ENCODE data around the gene ADK.

Gene ADK

DNA sequence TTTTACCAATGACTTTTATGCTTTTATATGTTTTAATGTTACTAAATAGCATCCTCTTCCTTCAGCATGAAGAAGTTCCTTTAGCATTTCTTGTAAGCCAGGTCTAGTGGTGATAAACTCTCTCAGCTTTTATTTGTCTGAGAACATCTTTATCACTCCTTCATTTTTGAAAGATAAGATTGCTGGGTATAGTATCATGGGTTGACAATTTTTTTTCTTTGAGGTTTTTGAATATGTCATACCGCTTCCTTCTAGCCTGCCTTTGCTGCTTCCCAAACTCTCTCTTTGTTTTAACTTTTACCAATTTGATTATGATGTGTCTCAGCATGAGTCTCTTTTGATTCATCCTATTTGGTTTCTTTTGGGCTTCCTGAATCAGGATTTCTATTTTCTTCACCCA is 567.2 kb downstream of the ADK start:
- no peaks in the 10 kb centered on the region for H3K4me1 ChIP-seq (ENCODE audit: control insufficient read depth, insufficient read depth, low read length)
- no peaks in the 10 kb centered on the region for H3K27me3 ChIP-seq (ENCODE audit: control insufficient read depth, insufficient read depth, low read length)
- peaks cover 3% of the 10 kb centered on the region for H3K36me3 ChIP-seq (ENCODE audit: control insufficient read depth, insufficient read depth, low read length)
- H3K4me3 ChIP-seq (ENCODE audit: low read depth, low read length), result no peak overlapping the region
- H3K9me3 ChIP-seq (ENCODE audit: control insufficient read depth, insufficient read depth, low read length), result peaks cover 15% of the 10 kb centered on the region
- H3K9ac ChIP-seq (ENCODE audit: low read depth, low read length), result no peak overlapping the region

DNA sequence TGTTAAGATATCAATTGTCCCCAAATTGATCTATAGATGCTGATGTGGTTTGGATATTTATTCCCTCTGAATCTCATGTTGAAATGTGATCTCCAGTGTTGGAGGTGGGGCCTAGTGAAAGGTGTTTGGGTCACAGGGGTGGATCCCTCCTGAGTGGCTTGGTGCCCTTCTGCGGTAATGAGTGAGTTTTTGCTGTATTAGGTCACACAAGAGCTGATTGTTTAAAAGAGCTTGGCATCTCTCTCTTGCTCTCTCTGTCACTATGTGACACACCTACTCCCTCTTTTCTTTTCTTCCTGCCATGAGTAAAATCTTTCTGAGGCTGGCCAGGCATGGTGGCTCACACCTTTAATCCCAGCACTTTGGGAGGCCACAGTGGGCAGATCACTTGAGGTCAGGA is 577.2 kb downstream of the ADK start:
- Histone ChIP-seq H3K36me3 (ENCODE audit: control insufficient read depth, insufficient read depth, low read length) (no peaks in the 10 kb centered on the region), H3K9ac (ENCODE audit: low read depth, low read length) (no peak overlapping the region), H3K9me3 (ENCODE audit: control insufficient read depth, insufficient read depth, low read length) (no peaks in the 10 kb centered on the region), H3K4me1 (ENCODE audit: control insufficient read depth, insufficient read depth, low read length) (peaks cover 12% of the 10 kb centered on the region), H3K4me3 (ENCODE audit: low read depth, low read length) (no peak overlapping the region), H3K27me3 (ENCODE audit: control insufficient read depth, insufficient read depth, low read length) (no peaks in the 10 kb centered on the region)

DNA sequence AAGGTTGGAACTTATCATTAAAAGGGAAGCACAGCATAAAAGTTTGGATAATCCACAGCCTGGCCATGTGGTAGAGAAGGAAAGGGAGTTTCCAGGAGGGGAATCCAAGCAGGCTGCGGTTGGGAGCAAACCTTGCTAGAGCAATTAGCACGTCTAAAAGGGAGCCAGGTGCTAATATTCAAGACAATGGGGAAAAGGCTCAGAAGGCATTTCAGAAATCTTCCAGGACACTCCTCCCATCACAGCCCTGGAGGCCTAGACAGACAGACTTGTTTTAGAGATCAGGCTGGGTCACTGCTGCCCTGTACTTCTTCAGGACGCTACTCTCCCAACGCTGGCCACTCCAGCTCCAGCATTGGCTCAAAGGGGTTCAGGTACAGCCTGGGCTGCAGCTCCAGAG is 579.2 kb downstream of the ADK start:
- H3K9me3 ChIP-seq (ENCODE audit: control insufficient read depth, insufficient read depth, low read length), result peaks cover 5% of the 10 kb centered on the region
- H3K27me3 ChIP-seq (ENCODE audit: control insufficient read depth, insufficient read depth, low read length), result no peaks in the 10 kb centered on the region
- peaks cover 12% of the 10 kb centered on the region for H3K4me1 ChIP-seq (ENCODE audit: control insufficient read depth, insufficient read depth, low read length)
- H3K9ac ChIP-seq (ENCODE audit: low read depth, low read length), result no peak overlapping the region
- H3K36me3 ChIP-seq (ENCODE audit: control insufficient read depth, insufficient read depth, low read length), result no peaks in the 10 kb centered on the region
- H3K4me3 ChIP-seq (ENCODE audit: low read depth, low read length), result peak overlapping the region; percentile 8

DNA sequence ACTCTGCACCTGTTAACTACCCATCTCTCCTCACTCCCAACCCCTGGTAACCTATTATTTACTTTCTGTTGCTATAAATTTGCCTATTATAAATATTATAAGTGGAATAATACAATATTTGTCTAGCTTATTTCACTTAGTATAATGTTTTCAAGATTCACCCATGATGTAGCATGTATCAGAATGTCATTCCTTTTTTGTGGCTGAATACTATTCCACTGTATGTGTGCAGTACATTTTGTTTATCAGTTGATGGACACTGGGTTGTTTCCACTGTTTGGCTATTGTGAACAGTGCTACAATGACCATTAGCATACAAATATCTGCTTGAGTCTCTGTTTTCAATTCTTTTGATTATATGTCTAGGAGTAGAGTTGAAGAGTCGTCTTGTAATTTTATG is 582.6 kb downstream of the ADK start:
- Histone ChIP-seq H3K4me3 (ENCODE audit: low read depth, low read length) (no peak overlapping the region), H3K9me3 (ENCODE audit: control insufficient read depth, insufficient read depth, low read length) (peaks cover 5% of the 10 kb centered on the region), H3K9ac (ENCODE audit: low read depth, low read length) (no peak overlapping the region), H3K27me3 (ENCODE audit: control insufficient read depth, insufficient read depth, low read length) (no peaks in the 10 kb centered on the region), H3K4me1 (ENCODE audit: control insufficient read depth, insufficient read depth, low read length) (peaks cover 12% of the 10 kb centered on the region), H3K36me3 (ENCODE audit: control insufficient read depth, insufficient read depth, low read length) (no peaks in the 10 kb centered on the region)

DNA sequence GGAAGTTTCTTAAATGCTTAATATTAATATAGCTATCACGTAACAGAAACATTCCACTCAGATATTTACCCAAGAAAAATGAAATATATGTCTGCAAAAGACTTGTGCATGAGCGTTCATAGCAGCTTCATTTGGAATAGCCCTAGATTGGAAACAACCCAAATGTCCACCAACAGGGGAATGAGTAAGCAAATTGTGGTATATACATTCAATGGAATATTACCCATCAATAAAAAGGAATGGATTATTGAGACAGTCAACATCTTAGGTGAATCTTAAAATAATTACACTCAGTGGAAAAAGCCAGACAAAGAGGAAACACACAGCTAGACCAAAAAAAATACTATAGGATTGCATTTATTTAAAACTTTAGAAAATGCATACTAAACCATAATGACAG is 585.0 kb downstream of the ADK start:
- no peaks in the 10 kb centered on the region for H3K36me3 ChIP-seq (ENCODE audit: control insufficient read depth, insufficient read depth, low read length)
- H3K4me1 ChIP-seq (ENCODE audit: control insufficient read depth, insufficient read depth, low read length), result peaks cover 1% of the 10 kb centered on the region
- H3K9ac ChIP-seq (ENCODE audit: low read depth, low read length), result no peak overlapping the region
- no peak overlapping the region for H3K4me3 ChIP-seq (ENCODE audit: low read depth, low read length)
- H3K27me3 ChIP-seq (ENCODE audit: control insufficient read depth, insufficient read depth, low read length), result no peaks in the 10 kb centered on the region
- H3K9me3 ChIP-seq (ENCODE audit: control insufficient read depth, insufficient read depth, low read length), result peaks cover 5% of the 10 kb centered on the region

DNA sequence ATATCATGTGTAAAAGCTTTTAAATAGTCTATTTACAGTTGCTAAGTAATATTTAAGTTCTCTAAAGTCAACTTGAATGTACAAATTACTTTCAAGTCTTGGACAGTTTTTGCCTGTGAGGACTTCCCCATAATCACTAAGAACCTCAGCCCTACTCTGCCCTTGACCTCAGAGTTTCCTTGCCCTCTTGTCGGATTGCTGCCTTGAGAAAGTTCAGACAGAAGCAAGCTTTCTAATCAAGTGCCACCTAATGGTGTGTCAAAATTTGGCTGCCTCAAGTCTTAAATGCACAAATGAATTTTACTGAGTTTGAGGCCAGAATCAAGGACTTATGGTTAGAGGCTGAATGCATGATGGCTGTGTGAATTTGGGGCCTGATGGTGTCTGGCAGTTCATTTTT is 587.0 kb downstream of the ADK start:
- Histone ChIP-seq H3K27me3 (ENCODE audit: control insufficient read depth, insufficient read depth, low read length) (no peaks in the 10 kb centered on the region), H3K36me3 (ENCODE audit: control insufficient read depth, insufficient read depth, low read length) (no peaks in the 10 kb centered on the region), H3K9ac (ENCODE audit: low read depth, low read length) (no peak overlapping the region), H3K9me3 (ENCODE audit: control insufficient read depth, insufficient read depth, low read length) (peaks cover 5% of the 10 kb centered on the region), H3K4me3 (ENCODE audit: low read depth, low read length) (no peak overlapping the region), H3K4me1 (ENCODE audit: control insufficient read depth, insufficient read depth, low read length) (no peaks in the 10 kb centered on the region)

DNA sequence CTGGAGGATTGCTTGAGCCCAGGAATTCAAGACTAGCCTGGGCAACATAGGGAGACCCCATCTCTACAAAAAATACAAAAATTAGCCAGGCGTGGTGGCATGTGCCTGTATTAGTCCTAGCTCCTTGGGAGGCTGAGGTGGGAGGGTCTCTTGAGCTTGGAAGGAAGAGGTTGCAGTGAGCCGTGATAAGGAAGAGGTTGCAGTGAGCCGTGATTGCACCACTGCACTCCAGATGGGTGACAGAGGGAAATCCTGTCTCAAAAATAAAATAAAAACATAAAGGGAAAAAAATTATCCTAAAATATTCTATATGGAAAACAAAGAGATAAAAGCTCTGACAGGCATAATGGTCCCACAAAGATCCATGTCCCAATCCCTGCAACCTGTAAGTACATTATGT is 587.5 kb downstream of the ADK start:
- no peaks in the 10 kb centered on the region for H3K4me1 ChIP-seq (ENCODE audit: control insufficient read depth, insufficient read depth, low read length)
- H3K27me3 ChIP-seq (ENCODE audit: control insufficient read depth, insufficient read depth, low read length), result no peaks in the 10 kb centered on the region
- no peak overlapping the region for H3K9ac ChIP-seq (ENCODE audit: low read depth, low read length)
- H3K4me3 ChIP-seq (ENCODE audit: low read depth, low read length), result no peak overlapping the region
- peaks cover 5% of the 10 kb centered on the region for H3K9me3 ChIP-seq (ENCODE audit: control insufficient read depth, insufficient read depth, low read length)
- H3K36me3 ChIP-seq (ENCODE audit: control insufficient read depth, insufficient read depth, low read length), result no peaks in the 10 kb centered on the region

DNA sequence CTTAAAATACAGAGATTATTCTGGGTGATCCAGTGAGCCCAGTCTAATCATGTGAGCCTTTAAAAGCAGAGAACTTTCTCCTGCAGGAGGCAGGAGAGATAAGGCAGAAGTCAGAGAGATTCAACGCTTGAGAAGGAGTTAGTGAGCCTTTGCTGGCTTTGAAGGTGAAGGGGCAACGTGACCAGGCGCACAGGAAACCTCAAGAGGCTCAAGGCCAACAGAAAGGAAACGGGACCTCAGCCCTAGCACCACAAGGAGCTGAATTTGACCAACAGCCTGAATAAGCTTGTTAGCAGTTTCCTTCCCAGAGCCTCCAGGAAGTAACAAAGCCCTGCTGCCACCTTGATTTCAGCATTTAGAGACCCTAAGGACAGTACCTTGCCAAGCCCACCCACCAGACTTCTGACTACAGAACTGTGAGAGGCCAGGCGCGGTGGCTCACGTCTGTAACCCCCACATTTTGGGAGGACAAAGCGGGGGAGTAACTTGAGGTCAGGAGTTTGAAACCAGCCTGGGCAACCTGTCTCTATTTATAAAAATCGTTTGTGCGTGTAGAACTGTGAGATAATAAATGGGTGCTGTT is 588.1 kb downstream of the ADK start:
- Histone ChIP-seq H3K36me3 (ENCODE audit: control insufficient read depth, insufficient read depth, low read length) (no peaks in the 10 kb centered on the region), H3K4me3 (ENCODE audit: low read depth, low read length) (no peak overlapping the region), H3K9me3 (ENCODE audit: control insufficient read depth, insufficient read depth, low read length) (peaks cover under 1% of the 10 kb centered on the region), H3K9ac (ENCODE audit: low read depth, low read length) (peak overlapping the region; percentile 10), H3K4me1 (ENCODE audit: control insufficient read depth, insufficient read depth, low read length) (no peaks in the 10 kb centered on the region), H3K27me3 (ENCODE audit: control insufficient read depth, insufficient read depth, low read length) (no peaks in the 10 kb centered on the region)

DNA sequence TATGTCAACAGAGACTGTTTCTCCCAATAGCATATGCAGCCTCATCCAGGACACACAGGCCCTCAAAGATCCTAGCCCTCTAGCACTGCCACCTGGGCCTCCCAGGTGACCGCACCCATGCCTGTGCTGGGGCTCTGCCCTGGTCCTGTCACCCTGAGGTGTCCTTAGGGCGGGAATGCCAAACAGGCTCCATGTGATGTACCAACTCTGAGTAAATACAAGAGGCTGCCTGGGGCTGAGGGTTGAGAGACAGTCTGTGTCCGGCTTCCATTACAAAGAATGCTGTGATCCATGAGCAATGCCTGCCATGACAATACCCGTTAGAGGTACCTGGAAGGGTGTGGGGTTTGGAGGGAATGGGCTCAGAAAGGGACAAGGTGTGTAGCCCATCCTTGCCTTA is 592.4 kb downstream of the ADK start:
- Histone ChIP-seq H3K9me3 (ENCODE audit: control insufficient read depth, insufficient read depth, low read length) (no peaks in the 10 kb centered on the region), H3K27me3 (ENCODE audit: control insufficient read depth, insufficient read depth, low read length) (no peaks in the 10 kb centered on the region), H3K9ac (ENCODE audit: low read depth, low read length) (no peak overlapping the region), H3K4me1 (ENCODE audit: control insufficient read depth, insufficient read depth, low read length) (no peaks in the 10 kb centered on the region), H3K4me3 (ENCODE audit: low read depth, low read length) (no peak overlapping the region), H3K36me3 (ENCODE audit: control insufficient read depth, insufficient read depth, low read length) (no peaks in the 10 kb centered on the region)

DNA sequence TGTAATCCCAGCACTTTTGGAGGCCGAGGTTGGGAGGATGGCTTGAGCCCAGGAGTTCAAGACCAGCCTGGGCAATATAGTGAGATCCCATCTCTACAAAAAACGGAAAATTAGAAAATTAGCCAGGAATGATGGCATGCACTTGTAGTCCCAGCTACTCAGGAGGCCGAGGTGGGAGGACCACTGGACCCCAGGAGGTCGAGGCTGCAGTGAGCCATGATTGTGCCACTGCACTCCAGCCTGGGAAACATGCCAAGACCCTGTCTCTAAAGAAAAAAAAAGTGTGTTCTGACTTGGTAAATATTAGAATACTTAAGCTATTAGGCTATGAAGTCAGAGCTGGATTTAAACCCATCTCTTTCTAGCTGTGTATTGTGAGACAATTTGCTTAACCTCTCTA is 594.4 kb downstream of the ADK start:
- Histone ChIP-seq H3K4me3 (ENCODE audit: low read depth, low read length) (no peak overlapping the region), H3K9me3 (ENCODE audit: control insufficient read depth, insufficient read depth, low read length) (no peaks in the 10 kb centered on the region), H3K4me1 (ENCODE audit: control insufficient read depth, insufficient read depth, low read length) (no peaks in the 10 kb centered on the region), H3K36me3 (ENCODE audit: control insufficient read depth, insufficient read depth, low read length) (no peaks in the 10 kb centered on the region), H3K9ac (ENCODE audit: low read depth, low read length) (no peak overlapping the region), H3K27me3 (ENCODE audit: control insufficient read depth, insufficient read depth, low read length) (no peaks in the 10 kb centered on the region)

DNA sequence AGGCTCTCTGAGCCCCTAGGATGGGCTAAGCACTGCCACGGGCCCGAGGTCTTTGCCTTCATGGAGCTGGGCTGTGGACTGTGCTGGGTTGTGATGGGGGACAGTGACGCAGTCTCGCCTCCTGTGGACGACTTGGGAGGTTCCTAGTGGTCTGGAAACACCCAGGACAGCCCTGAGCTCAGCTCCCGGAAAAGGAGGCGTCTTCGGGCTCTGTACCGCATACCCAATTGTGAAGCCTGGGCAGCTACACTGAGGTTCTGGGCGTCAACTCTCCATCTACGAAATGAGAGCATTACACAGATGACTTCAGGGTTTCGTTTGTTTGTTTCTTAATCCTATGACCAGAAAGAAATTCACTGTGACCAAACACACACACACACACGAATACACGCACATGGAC is 595.8 kb downstream of the ADK start:
- Histone ChIP-seq H3K4me1 (ENCODE audit: control insufficient read depth, insufficient read depth, low read length) (no peaks in the 10 kb centered on the region), H3K36me3 (ENCODE audit: control insufficient read depth, insufficient read depth, low read length) (no peaks in the 10 kb centered on the region), H3K9ac (ENCODE audit: low read depth, low read length) (no peak overlapping the region), H3K4me3 (ENCODE audit: low read depth, low read length) (no peak overlapping the region), H3K9me3 (ENCODE audit: control insufficient read depth, insufficient read depth, low read length) (no peaks in the 10 kb centered on the region), H3K27me3 (ENCODE audit: control insufficient read depth, insufficient read depth, low read length) (no peaks in the 10 kb centered on the region)

DNA sequence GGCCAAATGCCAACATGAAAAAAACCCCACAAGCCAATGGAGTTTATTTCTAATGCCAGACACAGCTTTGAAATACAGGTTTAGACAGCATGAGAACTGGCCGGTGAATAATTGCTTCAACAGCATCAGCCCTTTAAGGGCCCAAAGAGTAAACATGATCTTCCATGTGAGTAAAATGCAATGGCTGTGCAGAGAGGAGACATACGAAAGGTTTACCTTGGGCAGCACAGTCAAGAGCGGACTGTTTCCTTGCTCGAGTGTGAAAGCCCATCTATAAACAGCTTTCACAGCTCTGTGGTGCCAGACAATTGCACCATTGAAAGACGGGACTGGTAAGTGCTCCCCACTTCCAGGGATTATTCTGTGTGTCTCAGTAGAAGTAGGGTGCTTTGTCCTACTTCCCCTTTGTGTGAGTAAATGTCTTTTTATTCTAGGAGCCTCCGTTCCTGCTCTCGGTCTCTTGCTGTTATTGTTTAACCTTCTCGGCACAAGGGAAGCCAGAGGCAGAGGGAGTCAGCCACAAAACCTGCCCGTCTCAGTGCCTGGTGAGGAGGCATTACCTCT is 597.5 kb downstream of the ADK start:
- H3K36me3 ChIP-seq (ENCODE audit: control insufficient read depth, insufficient read depth, low read length), result no peaks in the 10 kb centered on the region
- no peak overlapping the region for H3K9ac ChIP-seq (ENCODE audit: low read depth, low read length)
- no peak overlapping the region for H3K4me3 ChIP-seq (ENCODE audit: low read depth, low read length)
- no peaks in the 10 kb centered on the region for H3K9me3 ChIP-seq (ENCODE audit: control insufficient read depth, insufficient read depth, low read length)
- H3K4me1 ChIP-seq (ENCODE audit: control insufficient read depth, insufficient read depth, low read length), result peaks cover 2% of the 10 kb centered on the region
- no peaks in the 10 kb centered on the region for H3K27me3 ChIP-seq (ENCODE audit: control insufficient read depth, insufficient read depth, low read length)

Data from iPS-15b (cell line).